ENCODE measurements around the gene DBNL.
A peak's percentile ranks its signal among the peaks of the same experiment; 100 is the strongest.
"Not testable (repeated sequence)": the region's sequence is repeated elsewhere in the genome, so short reads cannot be mapped to it uniquely, and the experiment has no call there.

Gene DBNL

GRCh38 chr7:44018857-44019807, 25.4 kb upstream of the DBNL start:
- H3K9me2 ChIP-seq (replicated peaks; ENCODE audit: insufficient read depth, low read length); H3F3A ChIP-seq (ENCODE audit: insufficient read depth); H3K27me3 ChIP-seq (ENCODE audit: low read length); H3K79me2 ChIP-seq (ENCODE audit: insufficient read depth, low read length); H3K36me3 ChIP-seq (ENCODE audit: low read length); H3K9me3 ChIP-seq (ENCODE audit: insufficient read depth, low read length); H4K20me1 ChIP-seq (ENCODE audit: low read depth, low read length): not testable (repeated sequence)
- Histone ChIP-seq H3K4me3 (ENCODE audit: insufficient read depth, low read length, poor library complexity, severe bottlenecking) (peak overlapping the region; percentile 69), H2AFZ (ENCODE audit: low read depth, low read length, severe bottlenecking) (peak overlapping the region; percentile 79), H3K27ac (ENCODE audit: low read depth, low read length) (peak overlapping the region; percentile 67), H3K9ac (ENCODE audit: low read length) (peak overlapping the region; percentile 68), H3K4me2 (ENCODE audit: low read depth, low read length, poor library complexity, severe bottlenecking) (peak overlapping the region; percentile 66)
- TF ChIP-seq, protein P1, sequence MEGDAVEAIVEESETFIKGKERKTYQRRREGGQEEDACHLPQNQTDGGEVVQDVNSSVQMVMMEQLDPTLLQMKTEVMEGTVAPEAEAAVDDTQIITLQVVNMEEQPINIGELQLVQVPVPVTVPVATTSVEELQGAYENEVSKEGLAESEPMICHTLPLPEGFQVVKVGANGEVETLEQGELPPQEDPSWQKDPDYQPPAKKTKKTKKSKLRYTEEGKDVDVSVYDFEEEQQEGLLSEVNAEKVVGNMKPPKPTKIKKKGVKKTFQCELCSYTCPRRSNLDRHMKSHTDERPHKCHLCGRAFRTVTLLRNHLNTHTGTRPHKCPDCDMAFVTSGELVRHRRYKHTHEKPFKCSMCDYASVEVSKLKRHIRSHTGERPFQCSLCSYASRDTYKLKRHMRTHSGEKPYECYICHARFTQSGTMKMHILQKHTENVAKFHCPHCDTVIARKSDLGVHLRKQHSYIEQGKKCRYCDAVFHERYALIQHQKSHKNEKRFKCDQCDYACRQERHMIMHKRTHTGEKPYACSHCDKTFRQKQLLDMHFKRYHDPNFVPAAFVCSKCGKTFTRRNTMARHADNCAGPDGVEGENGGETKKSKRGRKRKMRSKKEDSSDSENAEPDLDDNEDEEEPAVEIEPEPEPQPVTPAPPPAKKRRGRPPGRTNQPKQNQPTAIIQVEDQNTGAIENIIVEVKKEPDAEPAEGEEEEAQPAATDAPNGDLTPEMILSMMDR (IDR thresholded peaks at IDR 0.05; ENCODE audit: insufficient read depth, low read length, poor library complexity, severe bottlenecking), result peak; percentile 77

GRCh38 chr7:44019825-44020224, 24.7 kb upstream of the DBNL start:
- H3K4me3 ChIP-seq (ENCODE audit: insufficient read depth, low read length, poor library complexity, severe bottlenecking); H3K36me3 ChIP-seq (ENCODE audit: low read length); H3F3A ChIP-seq (ENCODE audit: insufficient read depth); H3K79me2 ChIP-seq (ENCODE audit: insufficient read depth, low read length); H3K9me2 ChIP-seq (replicated peaks; ENCODE audit: insufficient read depth, low read length); H3K27me3 ChIP-seq (ENCODE audit: low read length); H2AFZ ChIP-seq (ENCODE audit: low read depth, low read length, severe bottlenecking); H4K20me1 ChIP-seq (ENCODE audit: low read depth, low read length); H3K9me3 ChIP-seq (ENCODE audit: insufficient read depth, low read length): not testable (repeated sequence)
- peak overlapping the region; percentile 66 for H3K4me2 ChIP-seq (ENCODE audit: low read depth, low read length, poor library complexity, severe bottlenecking)
- H3K9ac ChIP-seq (ENCODE audit: low read length), result peak overlapping the region; percentile 68; the same call in 1 of the 2 replicates
- H3K27ac ChIP-seq (ENCODE audit: low read depth, low read length), result peak overlapping the region; percentile 67; the same call in 1 of the 2 replicates

DNA sequence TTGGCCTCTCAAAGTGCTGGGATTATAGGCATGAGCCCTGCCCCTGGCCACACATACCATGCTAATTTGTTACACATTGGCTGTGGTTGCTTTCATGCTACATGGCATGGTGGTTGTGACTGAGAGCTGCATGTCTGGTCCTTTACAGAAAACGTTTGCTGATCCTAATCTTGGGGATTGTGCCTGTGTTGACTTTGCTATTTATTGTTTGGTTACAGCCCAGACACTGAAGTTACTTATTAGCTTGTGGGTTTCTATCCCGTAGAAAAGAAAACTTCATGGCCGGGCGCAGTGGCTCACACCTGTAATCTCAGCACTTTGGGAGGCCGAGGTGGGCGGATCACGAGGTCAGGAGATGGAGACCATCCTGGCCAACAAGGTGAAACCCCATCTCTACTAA, 22.4 kb upstream of the DBNL start:
- H2AFZ ChIP-seq (ENCODE audit: low read depth, low read length, severe bottlenecking); H3K4me2 ChIP-seq (ENCODE audit: low read depth, low read length, poor library complexity, severe bottlenecking); H3K9me2 ChIP-seq (replicated peaks; ENCODE audit: insufficient read depth, low read length); H3F3A ChIP-seq (ENCODE audit: insufficient read depth); H3K79me2 ChIP-seq (ENCODE audit: insufficient read depth, low read length); H4K20me1 ChIP-seq (ENCODE audit: low read depth, low read length); H3K36me3 ChIP-seq (ENCODE audit: low read length); H3K27me3 ChIP-seq (ENCODE audit: low read length); H3K27ac ChIP-seq (ENCODE audit: low read depth, low read length); H3K4me3 ChIP-seq (ENCODE audit: insufficient read depth, low read length, poor library complexity, severe bottlenecking); H3K9me3 ChIP-seq (ENCODE audit: insufficient read depth, low read length); H3K9ac ChIP-seq (ENCODE audit: low read length): not testable (repeated sequence)

DNA sequence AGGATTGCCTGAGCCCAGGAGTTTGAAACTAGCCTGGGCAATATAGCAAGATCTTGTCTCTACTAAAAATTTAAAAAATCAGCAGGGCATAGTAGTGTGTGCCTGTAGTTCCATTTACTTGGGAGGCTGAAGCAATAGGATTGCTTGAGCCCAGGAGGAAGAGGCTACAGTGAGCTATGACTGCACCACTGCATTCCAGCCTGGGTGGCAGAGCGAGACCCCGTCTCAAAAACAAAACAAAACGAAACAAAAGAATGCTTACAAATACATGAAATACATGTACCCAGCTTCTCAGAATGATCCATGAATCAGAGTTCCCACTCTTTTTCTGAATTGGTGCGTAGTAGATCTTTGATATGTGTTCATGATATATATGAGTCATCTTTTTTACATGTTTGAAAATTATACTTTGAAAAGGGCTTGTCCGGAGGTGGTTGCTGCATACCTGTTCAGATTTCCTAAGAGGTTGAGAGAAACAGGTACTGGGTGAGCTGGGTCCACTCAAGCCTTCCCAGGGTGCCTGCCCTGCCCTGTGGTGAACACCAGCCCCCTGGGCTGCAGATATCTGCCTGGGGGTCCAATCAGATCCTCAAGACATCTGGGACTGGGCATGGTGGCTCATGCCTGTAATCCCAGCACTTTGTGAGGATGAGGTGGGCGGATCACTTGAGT, 21.6 kb upstream of the DBNL start:
- not testable (repeated sequence) for H3K9me3 ChIP-seq (ENCODE audit: insufficient read depth, low read length); H3F3A ChIP-seq (ENCODE audit: insufficient read depth); H3K9ac ChIP-seq (ENCODE audit: low read length); H3K27me3 ChIP-seq (ENCODE audit: low read length); H3K27ac ChIP-seq (ENCODE audit: low read depth, low read length); H3K9me2 ChIP-seq (replicated peaks; ENCODE audit: insufficient read depth, low read length); H2AFZ ChIP-seq (ENCODE audit: low read depth, low read length, severe bottlenecking); H3K36me3 ChIP-seq (ENCODE audit: low read length); H3K4me3 ChIP-seq (ENCODE audit: insufficient read depth, low read length, poor library complexity, severe bottlenecking); H3K79me2 ChIP-seq (ENCODE audit: insufficient read depth, low read length); H4K20me1 ChIP-seq (ENCODE audit: low read depth, low read length); H3K4me2 ChIP-seq (ENCODE audit: low read depth, low read length, poor library complexity, severe bottlenecking)

GRCh38 chr7:44029433-44029832, 15.1 kb upstream of the DBNL start:
- not testable (repeated sequence) for H4K20me1 ChIP-seq (ENCODE audit: low read depth, low read length); H3K27me3 ChIP-seq (ENCODE audit: low read length); H3K36me3 ChIP-seq (ENCODE audit: low read length); H3K4me2 ChIP-seq (ENCODE audit: low read depth, low read length, poor library complexity, severe bottlenecking); H3F3A ChIP-seq (ENCODE audit: insufficient read depth); H3K79me2 ChIP-seq (ENCODE audit: insufficient read depth, low read length); H3K9me3 ChIP-seq (ENCODE audit: insufficient read depth, low read length); H3K9me2 ChIP-seq (replicated peaks; ENCODE audit: insufficient read depth, low read length); H3K4me3 ChIP-seq (ENCODE audit: insufficient read depth, low read length, poor library complexity, severe bottlenecking); H3K9ac ChIP-seq (ENCODE audit: low read length); H2AFZ ChIP-seq (ENCODE audit: low read depth, low read length, severe bottlenecking); H3K27ac ChIP-seq (ENCODE audit: low read depth, low read length)

DNA sequence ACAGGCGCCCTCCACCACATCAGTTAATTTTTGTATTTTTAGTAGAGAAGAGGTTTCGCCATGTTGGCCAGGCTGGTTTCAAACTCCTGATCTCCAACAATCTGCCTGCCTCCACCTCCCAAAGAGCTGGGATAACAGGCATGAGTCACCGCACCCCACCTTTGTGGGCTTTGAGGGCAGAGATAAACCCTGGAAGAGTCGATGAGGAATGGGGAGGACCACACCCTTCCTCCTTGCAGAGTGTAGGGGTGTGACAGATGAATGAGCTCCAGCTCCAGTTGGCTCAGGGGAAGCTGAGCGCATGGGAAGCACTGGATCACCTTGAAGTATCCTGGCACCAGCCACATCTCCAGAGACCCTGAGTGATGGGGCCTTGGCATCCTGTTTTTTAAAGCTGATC, 14.5 kb upstream of the DBNL start:
- H3K27me3 ChIP-seq (ENCODE audit: low read length); H4K20me1 ChIP-seq (ENCODE audit: low read depth, low read length); H3K9me2 ChIP-seq (replicated peaks; ENCODE audit: insufficient read depth, low read length); H3K79me2 ChIP-seq (ENCODE audit: insufficient read depth, low read length); H3K4me2 ChIP-seq (ENCODE audit: low read depth, low read length, poor library complexity, severe bottlenecking); H3K4me3 ChIP-seq (ENCODE audit: insufficient read depth, low read length, poor library complexity, severe bottlenecking); H2AFZ ChIP-seq (ENCODE audit: low read depth, low read length, severe bottlenecking); H3F3A ChIP-seq (ENCODE audit: insufficient read depth); H3K9me3 ChIP-seq (ENCODE audit: insufficient read depth, low read length); H3K36me3 ChIP-seq (ENCODE audit: low read length); H3K9ac ChIP-seq (ENCODE audit: low read length); H3K27ac ChIP-seq (ENCODE audit: low read depth, low read length): not testable (repeated sequence)

DNA sequence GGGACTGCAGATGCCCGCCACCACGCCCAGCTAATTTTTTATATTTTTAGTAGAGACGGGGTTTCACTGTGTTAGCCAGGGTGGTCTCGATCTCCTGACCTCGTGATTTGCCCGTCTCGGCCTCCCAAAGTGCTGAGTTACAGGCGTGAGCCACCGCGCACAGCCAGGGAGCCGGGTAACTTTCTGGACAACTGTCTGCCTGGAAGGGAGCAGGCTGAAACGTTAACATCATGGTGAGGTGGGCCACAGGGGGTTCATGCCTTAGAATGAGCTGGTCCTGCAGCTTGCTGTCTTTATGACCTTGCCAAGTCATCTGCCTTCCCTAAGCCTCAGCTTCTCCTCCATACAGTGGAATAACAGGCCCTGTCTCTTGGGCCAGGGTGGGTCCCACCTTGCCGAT, 13.2 kb upstream of the DBNL start:
- not testable (repeated sequence) for H3K79me2 ChIP-seq (ENCODE audit: insufficient read depth, low read length); H3K27me3 ChIP-seq (ENCODE audit: low read length); H4K20me1 ChIP-seq (ENCODE audit: low read depth, low read length); H3K9me2 ChIP-seq (replicated peaks; ENCODE audit: insufficient read depth, low read length); H3K9ac ChIP-seq (ENCODE audit: low read length); H3F3A ChIP-seq (ENCODE audit: insufficient read depth); H3K36me3 ChIP-seq (ENCODE audit: low read length); H3K9me3 ChIP-seq (ENCODE audit: insufficient read depth, low read length); H3K27ac ChIP-seq (ENCODE audit: low read depth, low read length); H3K4me3 ChIP-seq (ENCODE audit: insufficient read depth, low read length, poor library complexity, severe bottlenecking); H2AFZ ChIP-seq (ENCODE audit: low read depth, low read length, severe bottlenecking); H3K4me2 ChIP-seq (ENCODE audit: low read depth, low read length, poor library complexity, severe bottlenecking)

All from SU-DHL-6 (cell line).